K562 (cell line): ENCODE measurements around the gene SLC6A16. TPM values are rescaled to one million over a fixed set of nuclear protein-coding genes. Genes with fewer than 3 reads are reported as not detected.
A peak's percentile ranks its signal among the peaks of the same experiment; 100 is the strongest.

Experiments used
- ATAC-seq: fragments of 200-7000 bp; cut with Tn5 transposase; 3 replicates; pipeline ENCODE4 v1.9.1; 2020; ENCODE audit warnings: moderate library complexity
- BruUV-seq: library from RNA; stranded (reverse); fragments of 400-500 nt; replicated peaks from 2 replicates; lab custom pipeline; 2021; lab: Mats Ljungman, UMichigan
- CTCF ChIA-PET: fragments of 300-600 bp; formaldehyde crosslinking; extraction: SDS; loops from one replicate; lab custom pipeline; 2021; ENCODE audit warnings: low intra/inter-chr PET ratio; lab: Yijun Ruan, JAX
- POLR2A ChIA-PET: fragments of 300-600, 350-650 bp; sonication (Branson Sonifier 250); formaldehyde crosslinking; extraction: SDS; loops from one replicate; lab custom pipeline; 2021; ENCODE audit warnings: antibody characterized with exemption, inconsistent platforms; lab: Yijun Ruan, JAX
- DNase-seq, 4 experiments: peaks; one replicate each; pipeline versions ENCODE4 v3.0.0 to v3.0.0-alpha.2; 2011 to 2018; ENCODE audit warnings: low spot score in 3 of 4, mixed read lengths in 3 of 4; ENCODE audit errors: extremely low read depth in 1 of 4
- FAIRE-seq: peaks from 2 replicates; lab custom pipeline; 2011; peaks lifted over from hg19 to GRCh38; lab: Jason Lieb, UNC
- H2AFZ ChIP-seq: 2 replicates; pipeline ENCODE4 v1.6.0; 2011; ENCODE audit warnings: low read depth, low read length, control low read depth, inconsistent platforms
- H3K27ac ChIP-seq: fragments of 200-600 bp; 3 replicates; pipeline ENCODE4 v1.8.0; 2011; ENCODE audit warnings: low read depth, mild to moderate bottlenecking, control low read depth, inconsistent platforms, low read length, moderate library complexity, mixed read lengths; ENCODE audit errors: extremely low read depth
- H3K27me3 ChIP-seq, 2 experiments: fragments of 300-600 bp in 1 of 2; 2 replicates in 1 of 2; 3 replicates in 1 of 2; pipeline versions ENCODE4 v1.6.0 to v1.8.0; 2011; ENCODE audit warnings: inconsistent platforms in 2 of 2, low read length in 2 of 2, mild to moderate bottlenecking in 1 of 2, mixed read lengths in 1 of 2, moderate library complexity in 1 of 2; ENCODE audit not compliant: control insufficient read depth in 2 of 2, insufficient read depth in 2 of 2
- H3K36me3 ChIP-seq: fragments of 300-600 bp; 3 replicates; pipeline ENCODE4 v1.8.0; 2011; ENCODE audit warnings: mild to moderate bottlenecking, low read length, inconsistent platforms; ENCODE audit not compliant: control insufficient read depth, insufficient read depth
- H3K4me1 ChIP-seq, 2 experiments: fragments of 200-600 bp in 1 of 2; replicated peaks in 1 of 2; 2 replicates in 1 of 2; 3 replicates in 1 of 2; pipeline versions ENCODE4 v1.5.1 to v1.8.0; 2011; ENCODE audit warnings: inconsistent platforms in 2 of 2, low read length in 2 of 2, mild to moderate bottlenecking in 1 of 2, mixed read lengths in 1 of 2, moderate library complexity in 1 of 2; ENCODE audit not compliant: control insufficient read depth in 2 of 2, insufficient read depth in 2 of 2
- H3K4me2 ChIP-seq: 2 replicates; pipeline ENCODE4 v1.6.1; 2011; ENCODE audit warnings: low read length, control low read depth, inconsistent platforms, mixed read lengths; ENCODE audit not compliant: insufficient read depth
- H3K4me3 ChIP-seq: fragments of 200-600 bp; sonication (generic), shearing (Covaris generic); 2 replicates; pipeline ENCODE4 v1.5.1; 2016; ENCODE audit warnings: control low read depth, inconsistent platforms
- H3K79me2 ChIP-seq: fragments of 200-600 bp; 3 replicates; pipeline ENCODE4 v1.8.0; 2011; ENCODE audit warnings: low read length, inconsistent platforms; ENCODE audit not compliant: control insufficient read depth, insufficient read depth
- H3K9ac ChIP-seq, 2 experiments: 2 replicates each; pipeline versions ENCODE4 v1.6.0 to v1.6.1; 2011; ENCODE audit warnings: low read depth in 2 of 2, low read length in 2 of 2, control low read depth in 1 of 2, inconsistent platforms in 1 of 2, mild to moderate bottlenecking in 1 of 2, mixed read lengths in 1 of 2; ENCODE audit not compliant: insufficient read depth in 1 of 2
- H3K9me1 ChIP-seq: one replicate; pipeline ENCODE4 v1.6.0; 2011; ENCODE audit warnings: inconsistent platforms, mild to moderate bottlenecking, low read length, moderate library complexity; ENCODE audit not compliant: control insufficient read depth, insufficient read depth
- H3K9me3 ChIP-seq: replicated peaks from 2 replicates; pipeline ENCODE4 v1.5.1; 2011; ENCODE audit warnings: low read depth, low read length, inconsistent platforms; ENCODE audit not compliant: control insufficient read depth, insufficient read depth
- H4K20me1 ChIP-seq: replicated peaks from 2 replicates; pipeline ENCODE4 v1.6.1; 2011; ENCODE audit warnings: low read length, inconsistent platforms, mixed read lengths; ENCODE audit not compliant: control insufficient read depth, insufficient read depth
- ARID2 ChIP-seq: fragments of 450-650 bp; IDR thresholded peaks from 2 replicates; pipeline ENCODE4 v1.6.1; 2017; ENCODE audit warnings: antibody characterized with exemption, mild to moderate bottlenecking
- ATF1 ChIP-seq, 2 experiments: fragments of 450-650 bp in 1 of 2; IDR thresholded peaks; 2 replicates each; pipeline ENCODE4 v1.6.1; 2016; ENCODE audit warnings: missing compliant biosample characterization in 1 of 2, missing genetic modification characterization in 1 of 2
- DIDO1 ChIP-seq: fragments of 450-650 bp; IDR thresholded peaks from 2 replicates; pipeline ENCODE4 v1.6.1; 2016; ENCODE audit warnings: low read depth, missing biosample characterization, missing genetic modification characterization
- DMBX1 ChIP-seq: fragments of 250-450 bp; sonication (Bioruptor Pico); IDR thresholded peaks from 2 replicates; pipeline ENCODE4 v1.8.0; 2022; ENCODE audit warnings: inconsistent platforms, mild to moderate bottlenecking, moderate library complexity, borderline replicate concordance
- ELF1 ChIP-seq: fragments of 200-800 bp; sonication (Bioruptor generic); IDR thresholded peaks from 2 replicates; pipeline ENCODE4 v1.6.1; 2016; ENCODE audit warnings: missing genetic modification characterization, missing compliant biosample characterization
- GTF2F1 ChIP-seq: IDR thresholded peaks from 2 replicates; pipeline ENCODE4 v1.6.1; 2011; ENCODE audit warnings: low read depth, low read length, improper control_type of control experiment
- MNT ChIP-seq, 2 experiments: fragments of 450-650 bp; conservative IDR thresholded peaks; 2 replicates each; pipeline ENCODE4 v1.6.1; 2017; ENCODE audit warnings: mild to moderate bottlenecking in 2 of 2, moderate library complexity in 2 of 2
- MTF1 ChIP-seq: fragments of 250-450 bp; sonication (Bioruptor Pico); IDR thresholded peaks from 2 replicates; pipeline ENCODE4 v1.9.0; 2021; ENCODE audit warnings: moderate library complexity, mild to moderate bottlenecking, inconsistent platforms, borderline replicate concordance
- NFIX ChIP-seq: fragments of 250-450 bp; sonication (Bioruptor Pico); IDR thresholded peaks from 2 replicates; pipeline ENCODE4 v1.4.0; 2020; ENCODE audit warnings: low read depth, mild to moderate bottlenecking, moderate library complexity
- RBBP5 ChIP-seq: fragments of 200-600 bp; sonication (generic); IDR thresholded peaks from 2 replicates; pipeline ENCODE4 v1.6.1; 2012; ENCODE audit warnings: borderline replicate concordance, mild to moderate bottlenecking, low read length, control low read depth, inconsistent platforms; ENCODE audit not compliant: insufficient read depth, poor library complexity, severe bottlenecking
- SMARCB1 ChIP-seq: IDR thresholded peaks from 2 replicates; pipeline ENCODE4 v1.6.1; 2011; ENCODE audit warnings: improper control_type of control experiment, low read depth; ENCODE audit not compliant: insufficient read length
- TRIM24 ChIP-seq, 2 experiments: fragments of 450-650 bp; IDR thresholded peaks; 2 replicates each; pipeline ENCODE4 v1.6.1; 2016
- WHSC1 ChIP-seq: IDR thresholded peaks from one replicate; pipeline ENCODE4 v1.6.1; 2012; ENCODE audit warnings: low read length, control low read depth, inconsistent platforms
- ZBED1 ChIP-seq: IDR thresholded peaks from 2 replicates; pipeline ENCODE4 v1.6.1; 2014
- ZC3H8 ChIP-seq: fragments of 450-650 bp; IDR thresholded peaks from 2 replicates; pipeline ENCODE4 v1.6.1; 2017
- ZNF197 ChIP-seq: fragments of 200-800 bp; sonication (Bioruptor generic); IDR thresholded peaks from 2 replicates; pipeline ENCODE4 v1.6.1; 2016; ENCODE audit warnings: low read depth, missing genetic modification characterization, missing compliant biosample characterization
- ZNF41 ChIP-seq: fragments of 250-450 bp; sonication (Bioruptor Pico); conservative IDR thresholded peaks from 2 replicates; pipeline ENCODE4 v1.4.0; 2020; ENCODE audit warnings: mild to moderate bottlenecking
- WGBS: fragments of 100-300 bp; shearing (Covaris generic); methylation state at CpG from one replicate; pipeline ENCODE4 v1.1.6; 2016; ENCODE audit warnings: low coverage, mixed read lengths; ENCODE audit not compliant: insufficient coverage; ENCODE audit errors: missing lambda C conversion rate; 5-methylcytosine and 5-hydroxymethylcytosine counted together
- in situ Hi-C: fragments of 300-500 bp; cut with MboI; formaldehyde crosslinking; loops from 4 replicates; pipeline ENCODE4 v1.15.0; 2018; ENCODE audit warnings: inconsistent platforms, mixed read lengths
- intact Hi-C: fragments of 100-400 bp; cut with micrococcal nuclease; formaldehyde crosslinking; loops from 2 replicates; pipeline ENCODE4 v1.14.2; 2022
- polyA plus RNA-seq, 8 experiments: library from polyadenylated mRNA; depleted of rRNA in 4 of 8; stranded (reverse) in 5 of 8; unstranded in 3 of 8; fragments of >200 nt; fragmentation: Nextera tagmentation in 2 of 8; fragmentation: Illumina TruSeq in 1 of 8; extraction: Ambion mirVana in 2 of 8; extraction: Trizol in 1 of 8; gene quantifications; 2 replicates each; pipeline versions ENCODE4 v1.2.1 to v1.2.3, GENCODE V29; 2011 to 2014; ENCODE audit warnings: inconsistent platforms in 1 of 8, missing spikeins in 1 of 8
- total RNA-seq, 7 experiments: library from RNA; depleted of rRNA in 6 of 7; stranded (reverse); fragments of >200 nt in 6 of 7; fragmentation: Illumina TruSeq in 2 of 7; extraction: Trizol in 2 of 7; gene quantifications; 2 replicates each; pipeline versions ENCODE4 v1.2.1 to v1.2.3, GENCODE V29; 2011 to 2021; ENCODE audit warnings: low replicate concordance in 1 of 7
- TF ChIP-seq, protein P1 (sequence below), 2 experiments: fragments of 450-650 bp in 1 of 2; sonication (generic) in 1 of 2; formaldehyde crosslinking in 1 of 2; IDR thresholded peaks in 1 of 2; conservative IDR thresholded peaks in 1 of 2; 2 replicates each; pipeline versions ENCODE4 v1.6.1 to v1.8.1; 2016 to 2023; ENCODE audit warnings: mild to moderate bottlenecking in 2 of 2, moderate library complexity in 2 of 2, inconsistent platforms in 1 of 2, missing genetic modification reagents in 1 of 2
- TF ChIP-seq, protein P2 (sequence below), 2 experiments: fragments of 450-650 bp; IDR thresholded peaks; 2 replicates each; pipeline ENCODE4 v1.6.1; 2016

Gene SLC6A16
- total and polyA plus RNA-seq, 9 of the 15 experiments (the other 6 are each of a cell fraction or from before 2014, with no cell fraction given): 0.05 to 0.95 (median 0.36) TPM

DNA sequence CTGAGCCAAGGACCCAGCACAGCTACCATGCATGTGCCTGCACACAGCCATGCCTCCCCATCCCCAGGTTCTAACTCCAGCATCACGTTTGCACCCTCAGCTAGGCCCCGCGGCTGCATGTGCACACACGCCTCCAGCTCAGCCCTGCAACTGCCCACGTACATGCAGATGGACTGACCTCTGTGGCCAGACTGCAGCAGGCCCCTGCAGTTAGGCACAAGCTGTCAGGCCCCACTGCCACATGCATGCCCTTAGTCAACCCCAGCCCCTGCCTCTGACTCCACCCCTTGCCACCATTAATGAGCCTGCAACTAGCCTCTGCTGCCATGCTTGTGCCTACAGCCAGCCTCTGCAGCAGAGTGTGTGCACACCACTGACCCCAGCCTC is 23.1 kb downstream of the SLC6A16 start:
- Histone ChIP-seq H3K9me3 (no peaks in the 10 kb centered on the region), H3K79me2 (no peaks in the 10 kb centered on the region), H3K27me3 (peaks cover under 1 to 3% of the 10 kb centered on the region in 2 experiments; a peak in 2 of 5 replicates), H3K4me3 (no peak overlapping the region), H3K27ac (no peak overlapping the region), H3K36me3 (no peaks in the 10 kb centered on the region), H3K9ac (peak overlapping the region in 1 of 2 experiments; percentile 29; a peak in 2 of 4 replicates), H3K4me1 (peaks cover 2 to 5% of the 10 kb centered on the region in 2 experiments; a peak in 1 of 5 replicates), H4K20me1 (no peaks in the 10 kb centered on the region), H3K9me1 (no peaks in the 10 kb centered on the region), H2AFZ (no peak overlapping the region), H3K4me2 (no peak overlapping the region)
- no peak for TF ChIP-seq ZNF197 (CRISPR knock-in tag)
- no peak for TF ChIP-seq ARID2
- no peak for TF ChIP-seq NFIX (CRISPR knock-in tag)
- TF ChIP-seq GTF2F1: no peak
- no peak for TF ChIP-seq MTF1 (CRISPR knock-in tag)
- TF ChIP-seq RBBP5: no peak
- no peak for TF ChIP-seq ATF1 (CRISPR knock-in tag; IDR thresholded peaks at IDR 0.05)
- no peak for TF ChIP-seq ATF1 (tag; IDR thresholded peaks at IDR 0.05)
- no peak for TF ChIP-seq SMARCB1
- no peak for TF ChIP-seq ELF1 (tag)
- no peak for TF ChIP-seq ZNF41 (CRISPR knock-in tag)
- TF ChIP-seq DMBX1 (CRISPR knock-in tag): no peak
- TF ChIP-seq DIDO1 (tag): no peak
- TF ChIP-seq WHSC1: no peak
- no peak for TF ChIP-seq MNT (conservative IDR thresholded peaks at IDR 0.05)
- TF ChIP-seq ZC3H8: no peak
- no peak for TF ChIP-seq ZBED1
- TF ChIP-seq TRIM24 (IDR thresholded peaks at IDR 0.05): no peak
- TF ChIP-seq, protein P1, sequence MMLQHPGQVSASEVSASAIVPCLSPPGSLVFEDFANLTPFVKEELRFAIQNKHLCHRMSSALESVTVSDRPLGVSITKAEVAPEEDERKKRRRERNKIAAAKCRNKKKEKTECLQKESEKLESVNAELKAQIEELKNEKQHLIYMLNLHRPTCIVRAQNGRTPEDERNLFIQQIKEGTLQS (IDR thresholded peaks at IDR 0.05): no peak
- TF ChIP-seq, protein P1 (CRISPR knock-in tag; conservative IDR thresholded peaks at IDR 0.05): no peak
- TF ChIP-seq, protein P2, sequence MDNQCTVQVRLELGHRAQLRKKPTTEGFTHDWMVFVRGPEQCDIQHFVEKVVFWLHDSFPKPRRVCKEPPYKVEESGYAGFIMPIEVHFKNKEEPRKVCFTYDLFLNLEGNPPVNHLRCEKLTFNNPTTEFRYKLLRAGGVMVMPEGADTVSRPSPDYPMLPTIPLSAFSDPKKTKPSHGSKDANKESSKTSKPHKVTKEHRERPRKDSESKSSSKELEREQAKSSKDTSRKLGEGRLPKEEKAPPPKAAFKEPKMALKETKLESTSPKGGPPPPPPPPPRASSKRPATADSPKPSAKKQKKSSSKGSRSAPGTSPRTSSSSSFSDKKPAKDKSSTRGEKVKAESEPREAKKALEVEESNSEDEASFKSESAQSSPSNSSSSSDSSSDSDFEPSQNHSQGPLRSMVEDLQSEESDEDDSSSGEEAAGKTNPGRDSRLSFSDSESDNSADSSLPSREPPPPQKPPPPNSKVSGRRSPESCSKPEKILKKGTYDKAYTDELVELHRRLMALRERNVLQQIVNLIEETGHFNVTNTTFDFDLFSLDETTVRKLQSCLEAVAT (IDR thresholded peaks at IDR 0.05): no peak
- intact Hi-C loops (loop anchor here (5.0 to 10.0 kb wide), 2 partner anchors 35 to 77 kb away; no protein-coding TSS in a partner anchor), in situ Hi-C loops (no loop called here)
- CTCF ChIA-PET: interaction anchor here (0.7 kb wide), 1 partner anchor 76 kb away, joined by 4 read pairs; no protein-coding TSS in a partner anchor
- DNase-seq (no peak), ATAC-seq (no peak), FAIRE-seq (no peak)
- POLR2A ChIA-PET: no interaction called here
- BruUV-seq: no TSS peak
- WGBS: 12% methylated on average over 5 of the region's 5 CpGs
